Measurements from ENCODE around the gene CORT. TPM values are rescaled to one million over a fixed set of nuclear protein-coding genes. Genes with fewer than 3 reads are reported as not detected.
"Not testable (repeated sequence)": the region's sequence is repeated elsewhere in the genome, so short reads cannot be mapped to it uniquely, and the experiment has no call there.

The CORT gene
- total and polyA plus RNA-seq, 2 donors, result 0.26 to 0.43 TPM

GRCh38 chr1:10474309-10474612, 24.4 kb downstream of the CORT start:
- H3K36me3 ChIP-seq (ENCODE audit: insufficient read depth); H3K4me1 ChIP-seq (ENCODE audit: insufficient read depth); DNase-seq (ENCODE audit: extremely low spot score); H3K27ac ChIP-seq (ENCODE audit: low read depth): not testable (repeated sequence)
- H3K4me3 ChIP-seq (ENCODE audit: low read depth, low read length), result peak overlapping the region; percentile 90
- 90% methylated on average over 10 of the region's 10 CpGs for WGBS

DNA sequence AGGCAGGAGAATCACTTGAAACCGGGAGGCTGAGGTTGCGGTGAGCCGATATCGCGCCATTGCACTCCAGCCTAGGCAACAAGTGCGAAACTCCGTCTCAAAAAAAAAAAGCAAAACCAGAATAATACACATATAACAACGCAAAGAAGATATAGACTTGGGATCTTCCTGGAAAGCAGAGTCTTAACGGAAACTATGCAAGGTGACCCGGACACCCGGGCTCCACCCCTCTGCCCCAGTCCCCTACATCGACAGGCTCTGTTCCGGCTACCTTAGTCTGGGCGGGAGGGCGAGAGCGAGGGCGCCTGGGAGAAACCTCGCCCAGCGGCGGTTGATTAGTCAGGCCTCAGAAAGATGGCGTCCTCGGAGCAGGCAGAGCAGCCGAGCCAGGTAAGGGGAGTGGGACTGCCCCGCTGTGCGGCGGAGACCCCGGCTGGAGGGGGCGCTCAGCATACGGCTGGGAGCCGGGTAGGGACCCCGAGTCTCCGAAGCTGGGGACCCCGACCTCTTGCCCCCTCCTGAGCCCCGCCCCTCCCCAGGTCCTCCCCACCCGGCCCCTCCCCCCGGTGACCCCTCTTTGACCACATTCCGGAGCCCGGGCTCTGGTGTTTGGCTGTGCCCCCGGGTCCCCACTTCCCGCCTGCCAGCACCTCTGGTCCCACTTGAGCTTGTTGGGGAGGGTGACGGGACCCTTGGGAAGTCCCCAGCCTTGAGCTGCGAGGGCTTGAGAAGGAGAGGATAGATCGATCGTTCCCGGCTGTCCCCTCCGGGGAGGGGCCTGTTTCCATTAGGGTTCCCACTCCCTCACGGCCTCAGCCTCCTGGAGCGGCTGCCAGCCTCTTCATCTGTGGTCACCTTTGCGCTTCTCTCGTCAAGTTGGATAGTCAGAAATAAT, 25.0 kb downstream of the CORT start, which contains the start of gene PEX14:
Gene PEX14 (plus strand): TSS at position 338 of the 895 bp plus-strand sequence. CDS start 17 bp downstream, at position 355.
- 11% methylated on average over 50 of the region's 50 CpGs for WGBS

GRCh38 chr1:10475510-10475909, 25.7 kb downstream of the CORT start:
- 2% methylated on average over 13 of the region's 13 CpGs for WGBS
- H3K36me3 ChIP-seq (ENCODE audit: insufficient read depth), result no peaks in the 10 kb centered on the region
- no peak for DNase-seq (ENCODE audit: extremely low spot score)
- H3K27ac ChIP-seq (ENCODE audit: low read depth), result no peak overlapping the region
- H3K4me1 ChIP-seq (ENCODE audit: insufficient read depth), result no peaks in the 10 kb centered on the region
- H3K4me3 ChIP-seq (ENCODE audit: low read depth, low read length), result peak overlapping the region; percentile 90

More for the DNA sequence above, 25.0 kb downstream of the CORT start, which contains the start of gene PEX14:
- H3K27ac ChIP-seq (ENCODE audit: low read depth), result peak within 1 kb of the TSS; percentile 88
- peak within 1 kb of the TSS; percentile 90 for H3K4me3 ChIP-seq (ENCODE audit: low read depth, low read length)
- DNase-seq (ENCODE audit: extremely low spot score), result peak; percentile 76
- H3K36me3 ChIP-seq (ENCODE audit: insufficient read depth), result no peaks in the 10 kb centered on the region
- H3K4me1 ChIP-seq (ENCODE audit: insufficient read depth), result no peaks in the 10 kb centered on the region

- no peaks in the 10 kb centered on the region for H3K36me3 ChIP-seq (ENCODE audit: insufficient read depth)
- no peak for DNase-seq (ENCODE audit: extremely low spot score)
- no peak overlapping the region for H3K27ac ChIP-seq (ENCODE audit: low read depth)
- no peaks in the 10 kb centered on the region for H3K4me1 ChIP-seq (ENCODE audit: insufficient read depth)
- H3K4me3 ChIP-seq (ENCODE audit: low read depth, low read length), result no peak overlapping the region
- 75% methylated on average over 8 of the region's 8 CpGs for WGBS
Measured at GRCh38 chr1:10479296-10479695, 29.5 kb downstream of the CORT start.

- 94% methylated on average over 2 of the region's 2 CpGs for WGBS
- no peak overlapping the region for H3K27ac ChIP-seq (ENCODE audit: low read depth)
- no peak for DNase-seq (ENCODE audit: extremely low spot score)
- H3K4me3 ChIP-seq (ENCODE audit: low read depth, low read length), result no peak overlapping the region
- H3K36me3 ChIP-seq (ENCODE audit: insufficient read depth), result no peaks in the 10 kb centered on the region
- H3K4me1 ChIP-seq (ENCODE audit: insufficient read depth), result no peaks in the 10 kb centered on the region
Measured at GRCh38 chr1:10480614-10481013, 30.8 kb downstream of the CORT start.

- 89% methylated on average over 6 of the region's 6 CpGs for WGBS
- no peak for DNase-seq (ENCODE audit: extremely low spot score)
- no peak overlapping the region for H3K4me3 ChIP-seq (ENCODE audit: low read depth, low read length)
- H3K27ac ChIP-seq (ENCODE audit: low read depth), result no peak overlapping the region
- H3K4me1 ChIP-seq (ENCODE audit: insufficient read depth), result no peaks in the 10 kb centered on the region
- H3K36me3 ChIP-seq (ENCODE audit: insufficient read depth), result no peaks in the 10 kb centered on the region
Measured at GRCh38 chr1:10484521-10484920, 34.7 kb downstream of the CORT start.

GRCh38 chr1:10489291-10490055, 39.6 kb downstream of the CORT start:
- no peaks in the 10 kb centered on the region for H3K36me3 ChIP-seq (ENCODE audit: insufficient read depth)
- no peak overlapping the region for H3K27ac ChIP-seq (ENCODE audit: low read depth)
- 46% methylated on average over 4 of the region's 4 CpGs for WGBS
- H3K4me3 ChIP-seq (ENCODE audit: low read depth, low read length), result no peak overlapping the region
- no peak for DNase-seq (ENCODE audit: extremely low spot score)
- H3K4me1 ChIP-seq (ENCODE audit: insufficient read depth), result no peaks in the 10 kb centered on the region

DNA sequence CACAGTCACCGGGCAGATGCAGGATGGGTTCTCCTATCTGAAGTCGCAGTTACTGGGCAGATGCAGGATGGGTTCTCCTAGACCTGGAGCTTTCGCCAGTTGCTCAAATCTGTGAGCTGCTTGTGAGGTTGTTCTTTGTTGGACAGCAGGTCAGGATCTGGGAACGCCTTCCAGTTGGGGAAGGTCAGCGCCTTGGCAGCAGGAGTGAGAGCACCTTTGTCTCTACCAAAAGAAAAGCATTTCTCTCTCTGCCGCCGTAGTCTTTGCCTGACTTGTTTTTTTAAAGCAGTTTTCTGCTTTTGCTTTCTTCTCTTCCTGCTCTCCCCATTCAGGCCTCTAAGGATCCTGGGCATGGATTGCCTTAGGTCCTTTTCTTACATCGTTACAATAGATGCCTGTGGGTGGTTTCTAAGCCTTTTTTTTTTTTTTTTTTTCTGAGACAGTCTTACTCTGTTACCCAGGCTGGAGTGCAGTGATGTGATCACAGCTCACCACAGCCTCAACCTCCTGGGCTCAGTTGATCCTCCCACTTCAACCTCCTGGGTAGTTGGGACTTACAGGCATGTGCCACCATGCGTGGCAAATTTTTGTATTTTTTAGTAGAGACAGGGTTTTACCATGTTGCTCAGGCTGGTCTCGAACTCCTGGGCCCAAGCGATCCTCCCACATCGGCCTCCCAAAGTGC, 40.6 kb downstream of the CORT start:
- 83% methylated on average over 12 of the region's 12 CpGs for WGBS
- Histone ChIP-seq H3K4me1 (ENCODE audit: insufficient read depth) (no peaks in the 10 kb centered on the region), H3K4me3 (ENCODE audit: low read depth, low read length) (no peak overlapping the region), H3K36me3 (ENCODE audit: insufficient read depth) (no peaks in the 10 kb centered on the region), H3K27ac (ENCODE audit: low read depth) (no peak overlapping the region)
- no peak for DNase-seq (ENCODE audit: extremely low spot score)

DNA sequence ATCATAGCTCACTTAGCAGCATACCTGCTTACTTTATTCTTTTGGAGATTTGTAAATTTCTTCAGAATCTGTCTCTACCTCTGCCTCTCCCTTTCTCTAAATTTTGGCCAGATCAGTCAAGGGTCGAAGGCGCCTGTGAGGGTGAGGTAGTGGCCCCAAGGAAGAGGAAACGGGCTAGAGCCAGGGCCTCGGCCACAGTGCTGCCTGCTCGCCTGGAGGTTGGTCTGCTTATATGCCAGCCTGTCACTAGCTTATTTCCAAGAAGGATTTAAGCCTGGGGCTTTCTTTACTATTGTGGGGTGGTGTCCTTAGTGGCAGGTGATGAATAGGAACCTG, 44.6 kb downstream of the CORT start:
- Histone ChIP-seq H3K27ac (ENCODE audit: low read depth) (no peak overlapping the region), H3K4me3 (ENCODE audit: low read depth, low read length) (no peak overlapping the region), H3K4me1 (ENCODE audit: insufficient read depth) (no peaks in the 10 kb centered on the region), H3K36me3 (ENCODE audit: insufficient read depth) (no peaks in the 10 kb centered on the region)
- no peak for DNase-seq (ENCODE audit: extremely low spot score)
- 82% methylated on average over 5 of the region's 5 CpGs for WGBS

GRCh38 chr1:10494754-10495474, 45.1 kb downstream of the CORT start:
- Histone ChIP-seq H3K27ac (ENCODE audit: low read depth) (peak overlapping the region; percentile 42), H3K36me3 (ENCODE audit: insufficient read depth) (no peaks in the 10 kb centered on the region), H3K4me3 (ENCODE audit: low read depth, low read length) (no peak overlapping the region), H3K4me1 (ENCODE audit: insufficient read depth) (no peaks in the 10 kb centered on the region)
- DNase-seq (ENCODE audit: extremely low spot score), result no peak
- WGBS, result 4% methylated on average over 15 of the region's 15 CpGs

DNA sequence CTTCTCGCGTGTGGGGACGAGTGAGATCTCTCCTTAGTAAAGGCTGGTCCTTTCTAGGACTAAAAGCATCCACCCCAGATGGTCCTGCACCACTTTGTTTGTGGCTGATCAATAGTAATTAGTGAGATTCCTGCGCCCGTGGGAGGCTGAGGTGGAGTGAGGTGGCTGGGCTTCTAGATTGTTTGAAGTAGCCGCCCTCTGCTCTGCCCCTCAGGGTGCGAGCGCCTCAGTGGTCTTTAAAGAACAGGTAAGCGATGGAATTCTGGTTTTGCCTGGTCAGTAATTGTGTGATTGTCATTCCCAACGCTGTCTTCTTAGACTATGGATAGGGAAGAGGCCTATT, 45.6 kb downstream of the CORT start:
- no peak for DNase-seq (ENCODE audit: extremely low spot score)
- 73% methylated on average over 10 of the region's 10 CpGs for WGBS
- H3K27ac ChIP-seq (ENCODE audit: low read depth), result peak overlapping the region; percentile 42

GRCh38 chr1:10495952-10496351, 46.1 kb downstream of the CORT start:
- peak overlapping the region; percentile 90 for H3K27ac ChIP-seq (ENCODE audit: low read depth)
- peak; percentile 84 for DNase-seq (ENCODE audit: extremely low spot score)
- no peaks in the 10 kb centered on the region for H3K4me1 ChIP-seq (ENCODE audit: insufficient read depth)
- no peaks in the 10 kb centered on the region for H3K36me3 ChIP-seq (ENCODE audit: insufficient read depth)
- WGBS, result 79% methylated on average over 14 of the region's 14 CpGs
- H3K4me3 ChIP-seq (ENCODE audit: low read depth, low read length), result no peak overlapping the region

More for the DNA sequence above, 45.6 kb downstream of the CORT start:
- Histone ChIP-seq H3K4me1 (ENCODE audit: insufficient read depth) (no peaks in the 10 kb centered on the region), H3K36me3 (ENCODE audit: insufficient read depth) (no peaks in the 10 kb centered on the region), H3K4me3 (ENCODE audit: low read depth, low read length) (no peak overlapping the region)

DNA sequence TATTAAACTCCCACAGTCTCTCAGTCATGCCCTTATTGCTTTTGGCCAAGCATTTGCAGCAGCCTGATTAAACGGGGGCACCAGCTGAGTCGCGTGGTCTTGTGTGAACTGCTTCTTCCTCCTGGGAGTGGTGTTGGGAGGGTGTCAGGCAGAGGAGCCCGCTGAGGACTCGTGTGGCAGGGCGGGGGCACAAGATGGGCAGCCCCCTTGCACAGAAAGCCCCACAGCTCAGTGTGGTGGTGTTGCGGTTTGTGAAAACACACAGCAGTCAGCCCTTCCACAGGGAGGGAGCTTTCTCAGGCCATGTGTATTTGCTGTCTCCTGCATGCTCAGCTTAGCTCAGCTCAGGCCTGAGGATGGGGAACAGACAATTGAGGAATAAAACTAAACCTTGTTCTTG, 47.3 kb downstream of the CORT start:
- no peak overlapping the region for H3K27ac ChIP-seq (ENCODE audit: low read depth)
- WGBS, result 89% methylated on average over 7 of the region's 7 CpGs
- no peak for DNase-seq (ENCODE audit: extremely low spot score)
- no peak overlapping the region for H3K4me3 ChIP-seq (ENCODE audit: low read depth, low read length)
- H3K4me1 ChIP-seq (ENCODE audit: insufficient read depth), result no peaks in the 10 kb centered on the region
- H3K36me3 ChIP-seq (ENCODE audit: insufficient read depth), result no peaks in the 10 kb centered on the region

All from urinary bladder (tissue), 4 donors.